ENCODE data around the gene CTTNBP2. TPM values are rescaled to one million over a fixed set of nuclear protein-coding genes. Genes with fewer than 3 reads are reported as not detected.

Gene CTTNBP2
- total RNA-seq, 1 experiment from 2014 or later = 17.6 TPM

DNA sequence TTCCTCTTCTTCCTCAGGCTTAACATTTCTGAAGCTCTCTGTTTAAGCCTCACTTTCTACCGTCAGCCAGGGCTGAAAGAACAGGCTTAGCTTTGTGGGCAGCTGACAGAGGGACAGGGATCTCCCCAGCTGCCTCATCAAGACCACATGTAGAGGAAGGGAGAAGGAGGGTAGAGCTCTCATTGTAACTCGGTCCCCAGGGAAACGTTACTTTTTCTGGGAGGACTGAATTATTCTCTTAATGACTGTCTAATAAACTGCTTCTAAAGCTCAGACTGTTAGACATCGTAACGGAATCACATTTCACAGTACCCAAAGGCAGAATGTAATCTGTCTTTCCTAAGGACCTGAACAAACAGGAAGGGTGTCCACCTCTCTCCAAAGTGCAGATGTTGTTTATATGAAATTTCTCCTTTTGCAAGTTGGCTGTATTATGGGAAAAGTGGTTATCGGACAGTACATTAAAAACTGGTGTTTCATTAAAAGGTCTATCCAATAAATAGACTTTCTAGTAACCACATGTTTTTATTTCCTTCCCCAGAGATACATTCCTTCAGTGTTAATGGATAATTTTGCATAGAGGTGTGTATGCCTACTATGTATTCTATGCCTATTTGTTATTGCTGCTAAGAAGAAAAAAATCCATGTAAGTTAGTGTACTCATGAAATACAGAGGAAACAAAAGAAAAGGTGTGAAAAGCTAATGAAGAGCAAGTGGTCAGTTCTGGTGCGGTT lies 144.2 kb downstream of the CTTNBP2 start:
- no peaks in the 10 kb centered on the region for H3K79me2 ChIP-seq (ENCODE audit: insufficient read depth, low read length)
- no peak overlapping the region for H4K5ac ChIP-seq (ENCODE audit: insufficient read length, low read depth, low read length)
- WGBS (ENCODE audit: extremely low coverage, insufficient read length, low lambda C conversion rate) = no CpG with 5 or more reads among the region's 7 CpGs
- no peak overlapping the region for H3T11ph ChIP-seq (ENCODE audit: low read length)
- Mint-ChIP-seq H3K36me3 (ENCODE audit: insufficient read depth in 1 of 3, low read depth in 3 of 3) (peaks cover 10 to 34% (median 30%) of the 10 kb centered on the region in 3 experiments; a peak in 6 of 7 replicates), H3K4me1 (peaks cover 6 to 7% of the 10 kb centered on the region in 2 experiments), H3K27me3 (ENCODE audit: low read depth) (no peaks in the 10 kb centered on the region), H3K27ac (no peak overlapping the region), H3K4me3 (no peak overlapping the region), H3K9me3 (no peaks in the 10 kb centered on the region)
- H3K18ac ChIP-seq (ENCODE audit: insufficient read length, low read depth, low read length) = no peak overlapping the region
- no peak overlapping the region for H2AK5ac ChIP-seq (ENCODE audit: insufficient read length, low read length)
- TF ChIP-seq, protein P1, sequence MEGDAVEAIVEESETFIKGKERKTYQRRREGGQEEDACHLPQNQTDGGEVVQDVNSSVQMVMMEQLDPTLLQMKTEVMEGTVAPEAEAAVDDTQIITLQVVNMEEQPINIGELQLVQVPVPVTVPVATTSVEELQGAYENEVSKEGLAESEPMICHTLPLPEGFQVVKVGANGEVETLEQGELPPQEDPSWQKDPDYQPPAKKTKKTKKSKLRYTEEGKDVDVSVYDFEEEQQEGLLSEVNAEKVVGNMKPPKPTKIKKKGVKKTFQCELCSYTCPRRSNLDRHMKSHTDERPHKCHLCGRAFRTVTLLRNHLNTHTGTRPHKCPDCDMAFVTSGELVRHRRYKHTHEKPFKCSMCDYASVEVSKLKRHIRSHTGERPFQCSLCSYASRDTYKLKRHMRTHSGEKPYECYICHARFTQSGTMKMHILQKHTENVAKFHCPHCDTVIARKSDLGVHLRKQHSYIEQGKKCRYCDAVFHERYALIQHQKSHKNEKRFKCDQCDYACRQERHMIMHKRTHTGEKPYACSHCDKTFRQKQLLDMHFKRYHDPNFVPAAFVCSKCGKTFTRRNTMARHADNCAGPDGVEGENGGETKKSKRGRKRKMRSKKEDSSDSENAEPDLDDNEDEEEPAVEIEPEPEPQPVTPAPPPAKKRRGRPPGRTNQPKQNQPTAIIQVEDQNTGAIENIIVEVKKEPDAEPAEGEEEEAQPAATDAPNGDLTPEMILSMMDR (conservative IDR thresholded peaks at IDR 0.05) = no peak
- H3K4me1 ChIP-seq (ENCODE audit: insufficient read depth, low read length) = no peaks in the 10 kb centered on the region
- no peak overlapping the region for H3K56ac ChIP-seq (ENCODE audit: insufficient read length, low read depth, low read length)
- no peak overlapping the region for H3K23ac ChIP-seq (ENCODE audit: insufficient read length, low read depth, low read length)
- no peak overlapping the region for H3K14ac ChIP-seq (ENCODE audit: insufficient read depth, low read length)
- H3K4me2 ChIP-seq (ENCODE audit: insufficient read depth, insufficient read length, low read length) = no peak overlapping the region
- H2BK5ac ChIP-seq (ENCODE audit: insufficient read length, low read length) = no peak overlapping the region
- no peaks in the 10 kb centered on the region for H3K27me3 ChIP-seq (ENCODE audit: insufficient read depth, low read length)
- no peak overlapping the region for H2BK15ac ChIP-seq (ENCODE audit: low read depth, low read length)
- H4K91ac ChIP-seq (ENCODE audit: insufficient read length, low read depth, low read length) = no peak overlapping the region
- H3K27ac ChIP-seq (ENCODE audit: insufficient read length, low read depth, low read length) = no peak overlapping the region
- H3K23me2 ChIP-seq (ENCODE audit: insufficient read length, low read depth, low read length, poor library complexity, severe bottlenecking) = no peaks in the 10 kb centered on the region
- DNase-seq = no peak
- H2BK12ac ChIP-seq (ENCODE audit: insufficient read length, low read depth, low read length) = no peak overlapping the region
- no peak overlapping the region for H3K9ac ChIP-seq (ENCODE audit: extremely low read depth, insufficient read length, low read length)
- H2BK20ac ChIP-seq (ENCODE audit: low read depth, low read length, poor library complexity, severe bottlenecking) = no peak overlapping the region
- H2AFZ ChIP-seq (ENCODE audit: low read length) = no peak overlapping the region
- H4K20me1 ChIP-seq (ENCODE audit: control insufficient read depth, insufficient read depth, insufficient read length) = no peaks in the 10 kb centered on the region
- no peaks in the 10 kb centered on the region for H3K9me3 ChIP-seq (ENCODE audit: control insufficient read depth, low read depth, low read length)
- H2BK120ac ChIP-seq (ENCODE audit: low read depth, low read length, poor library complexity, severe bottlenecking) = no peak overlapping the region
- no peak overlapping the region for H3K4ac ChIP-seq (ENCODE audit: low read depth, low read length)
- H3K79me1 ChIP-seq (ENCODE audit: insufficient read depth, low read depth, low read length, poor library complexity, severe bottlenecking) = no peaks in the 10 kb centered on the region
- no peak overlapping the region for H4K8ac ChIP-seq (replicated peaks; ENCODE audit: insufficient read length, low read depth, low read length)
